Natural killer cell treated with Interleukin-12 subunit alpha and Interleukin-12 subunit beta and Interleukin-15 and Interleukin-18, amount 100 ng/mL, for 72 hours (primary cell): ENCODE data around the gene SNX22. TPM values are rescaled to one million over a fixed set of nuclear protein-coding genes. Genes with fewer than 3 reads are reported as not detected.

Source experiments
- ATAC-seq, 2 donors: fragments of 150-1000 bp; cut with Tn5 transposase in 1 of 2; sonication (Bioruptor Pico), chemical (Tn5 transposase) in 1 of 2; 2 replicates each; pipeline ENCODE4 v1.10.0; 2021
- DNase-seq: peaks from one replicate; pipeline ENCODE4 v3.0.0; 2022; ENCODE audit warnings: low spot score
- H3K27ac Mint-ChIP-seq, 2 donors: 1 replicate in 1 of 2; 2 replicates in 1 of 2; pipeline ENCODE4 v1.8.0; 2022; ENCODE audit warnings: mixed read lengths in 2 of 2, mild to moderate bottlenecking in 1 of 2, moderate library complexity in 1 of 2
- H3K27me3 Mint-ChIP-seq, 2 donors: 1 replicate in 1 of 2; 2 replicates in 1 of 2; pipeline ENCODE4 v1.8.0; 2022; ENCODE audit warnings: mixed read lengths in 2 of 2
- H3K36me3 Mint-ChIP-seq: one replicate; pipeline ENCODE4 v1.8.0; 2022; ENCODE audit warnings: mixed read lengths
- H3K4me1 Mint-ChIP-seq, 2 donors: 1 replicate in 1 of 2; 2 replicates in 1 of 2; pipeline ENCODE4 v1.8.0; 2022; ENCODE audit warnings: low read depth in 2 of 2, mixed read lengths in 2 of 2, mild to moderate bottlenecking in 1 of 2
- H3K4me3 Mint-ChIP-seq: one replicate; pipeline ENCODE4 v1.8.0; 2022; ENCODE audit warnings: mixed read lengths
- H3K9me3 Mint-ChIP-seq: 2 replicates; pipeline ENCODE4 v1.8.0; 2022; ENCODE audit warnings: mixed read lengths
- total RNA-seq, 2 donors: library from RNA; stranded (reverse); gene quantifications; one replicate each; pipeline ENCODE4 v1.2.3, GENCODE V29; 2022

SNX22 gene
- total RNA-seq, 2 donors from 2014 or later, result 0.07 TPM; not detected in 1

GRCh38 chr15:64182859-64183370 lies 31.4 kb downstream of the SNX22 start:
- Mint-ChIP-seq H3K4me3 (no peak overlapping the region), H3K27ac (no peak overlapping the region), H3K4me1 (peaks cover 0 to 6% of the 10 kb centered on the region in 2 donors), H3K36me3 (peaks cover 6% of the 10 kb centered on the region), H3K27me3 (no peaks in the 10 kb centered on the region), H3K9me3 (no peaks in the 10 kb centered on the region)
- DNase-seq (no peak), ATAC-seq (no peak)

- DNase-seq, result no peak
- Mint-ChIP-seq H3K4me1 (peaks cover 4 to 20% of the 10 kb centered on the region in 2 donors), H3K4me3 (no peak overlapping the region), H3K36me3 (no peaks in the 10 kb centered on the region), H3K9me3 (no peaks in the 10 kb centered on the region), H3K27me3 (no peaks in the 10 kb centered on the region), H3K27ac (no peak overlapping the region)
- ATAC-seq, result no peak
These were observed 33.8 kb downstream of the SNX22 start for GRCh38 chr15:64185146-64185911.

DNA sequence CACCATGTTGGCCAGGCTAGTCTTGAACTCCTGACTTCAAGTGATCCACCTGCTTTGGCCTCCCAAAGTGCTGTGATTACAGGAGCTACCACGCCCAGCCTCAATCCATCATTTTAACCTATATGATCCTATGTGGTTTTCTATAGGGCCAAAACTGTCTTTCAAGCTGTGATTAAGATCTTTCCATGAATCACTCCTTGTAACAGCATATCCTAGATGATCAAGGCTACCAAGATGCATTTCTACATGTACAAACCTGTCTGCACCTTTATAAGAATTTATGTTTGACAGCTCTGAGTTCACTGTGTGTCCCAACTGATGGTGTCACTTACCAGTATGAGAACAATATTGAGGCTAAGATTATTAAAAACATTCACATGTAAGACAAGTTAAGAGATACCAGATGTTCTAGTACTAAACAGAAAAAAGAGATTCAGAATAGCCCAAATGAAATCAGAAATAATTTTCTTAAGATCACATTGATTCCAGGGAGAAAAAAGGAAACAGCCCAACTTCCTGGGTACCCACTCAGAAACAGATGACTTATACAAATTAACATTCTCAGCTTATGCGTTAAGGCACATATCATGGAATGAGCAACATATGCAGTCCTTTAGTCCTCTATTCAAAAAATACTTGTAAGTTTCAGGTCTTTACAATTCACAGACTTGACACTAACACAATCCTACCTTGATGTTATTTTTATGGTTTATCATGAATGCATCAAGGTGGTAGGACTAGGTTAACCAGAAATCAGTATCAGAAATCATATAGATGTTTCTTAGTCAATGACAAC lies 36.1 kb downstream of the SNX22 start:
- no peaks in the 10 kb centered on the region for H3K27me3 Mint-ChIP-seq
- no peaks in the 10 kb centered on the region for H3K9me3 Mint-ChIP-seq
- H3K4me1 Mint-ChIP-seq, result peaks cover 4 to 20% of the 10 kb centered on the region in 2 donors
- H3K36me3 Mint-ChIP-seq, result no peaks in the 10 kb centered on the region
- peak overlapping the region; percentile 69 for H3K4me3 Mint-ChIP-seq
- ATAC-seq, result peak in 1 of 2 donors; percentile 15
- no peak for DNase-seq
- H3K27ac Mint-ChIP-seq, result peak overlapping the region; percentile 39 to 78

DNA sequence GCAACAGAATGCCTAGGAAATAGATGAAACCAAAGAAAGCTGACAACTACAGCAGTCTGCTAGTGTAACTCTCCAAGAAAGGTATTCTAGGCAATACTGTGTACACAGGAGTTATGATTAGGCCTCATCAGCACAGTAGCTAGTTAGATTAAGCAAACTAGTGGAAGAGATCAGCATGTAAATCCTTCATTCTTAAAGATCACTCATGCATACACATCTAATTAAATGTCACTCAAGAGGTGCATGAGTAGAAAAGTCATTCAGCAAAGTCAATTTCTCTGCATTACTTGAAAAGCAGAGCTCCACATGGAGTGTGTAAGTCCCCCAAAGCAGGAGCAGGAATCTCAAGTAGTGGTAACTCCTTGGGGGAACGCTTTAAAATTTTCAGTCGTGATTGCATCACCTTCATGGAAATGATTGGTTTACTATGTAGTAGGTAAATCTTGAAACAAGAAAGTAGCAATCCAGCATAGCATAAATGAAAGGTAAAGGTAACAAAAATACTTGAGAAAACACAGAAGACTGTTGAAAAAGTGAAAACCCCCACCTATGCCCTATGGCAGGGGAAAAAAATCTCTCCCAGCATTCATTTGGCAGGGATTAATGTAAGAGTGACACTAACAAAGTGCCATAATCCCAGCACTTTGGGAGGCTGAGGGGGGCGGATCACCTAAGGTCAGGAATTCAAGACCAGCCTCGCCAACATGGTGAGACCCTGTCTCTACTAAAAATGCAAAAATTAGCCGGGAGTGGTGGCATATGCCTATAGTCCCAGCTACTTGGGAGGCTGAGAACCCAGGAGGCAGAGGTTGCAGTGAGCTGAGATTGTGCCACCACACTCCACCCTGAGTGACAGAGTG lies 40.7 kb downstream of the SNX22 start:
- no peaks in the 10 kb centered on the region for H3K27me3 Mint-ChIP-seq
- H3K4me1 Mint-ChIP-seq, result peaks cover 4 to 20% of the 10 kb centered on the region in 2 donors
- no peaks in the 10 kb centered on the region for H3K9me3 Mint-ChIP-seq
- H3K4me3 Mint-ChIP-seq, result no peak overlapping the region
- ATAC-seq, result no peak
- no peak for DNase-seq
- no peaks in the 10 kb centered on the region for H3K36me3 Mint-ChIP-seq
- no peak overlapping the region for H3K27ac Mint-ChIP-seq

DNA sequence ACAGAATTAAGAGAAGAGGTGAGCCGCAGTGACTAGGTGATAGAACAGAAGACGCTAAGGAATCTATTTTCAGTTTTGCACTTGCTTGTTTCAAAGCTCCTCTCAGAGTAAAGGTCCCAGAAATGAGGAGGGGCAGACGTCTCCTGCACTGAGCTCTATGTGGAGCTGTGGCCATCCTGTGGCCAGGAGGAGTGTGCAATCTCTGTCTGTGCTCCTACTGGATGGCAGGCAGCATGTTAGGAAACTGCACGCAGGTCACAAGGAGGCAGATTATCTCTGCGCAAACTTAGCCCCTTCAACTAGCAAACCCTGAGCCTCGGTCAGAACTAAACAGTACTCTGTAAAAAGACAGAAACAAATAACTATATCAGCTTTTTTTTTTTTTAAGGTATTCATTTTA lies 42.4 kb downstream of the SNX22 start:
- Mint-ChIP-seq H3K36me3 (no peaks in the 10 kb centered on the region), H3K27me3 (no peaks in the 10 kb centered on the region), H3K4me1 (peaks cover 0 to 4% of the 10 kb centered on the region in 2 donors), H3K9me3 (no peaks in the 10 kb centered on the region), H3K27ac (no peak overlapping the region), H3K4me3 (no peak overlapping the region)
- DNase-seq (no peak), ATAC-seq (no peak)

DNA sequence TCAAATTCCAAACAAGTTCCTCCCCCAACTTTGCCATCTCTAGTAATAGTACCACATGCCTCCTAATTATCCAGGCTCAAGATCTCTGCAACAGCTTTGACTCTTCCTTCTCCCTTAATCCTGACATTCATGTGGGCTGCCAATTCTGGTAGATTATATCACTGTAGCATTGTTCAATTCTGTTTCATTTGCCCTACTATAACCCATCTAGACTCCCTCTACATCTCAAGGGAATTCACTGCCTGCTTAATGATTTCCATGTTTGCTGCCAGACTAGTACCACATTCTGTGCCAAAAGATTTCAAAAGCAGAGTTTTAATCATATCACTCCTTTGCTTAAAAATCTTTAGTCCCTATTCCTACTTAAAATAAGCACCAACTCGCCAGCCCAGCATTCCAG lies 45.9 kb downstream of the SNX22 start:
- H3K9me3 Mint-ChIP-seq, result no peaks in the 10 kb centered on the region
- H3K4me1 Mint-ChIP-seq, result no peaks in the 10 kb centered on the region
- ATAC-seq, result no peak
- DNase-seq, result no peak
- H3K4me3 Mint-ChIP-seq, result no peak overlapping the region
- peaks cover 5% of the 10 kb centered on the region for H3K36me3 Mint-ChIP-seq
- H3K27ac Mint-ChIP-seq, result no peak overlapping the region
- H3K27me3 Mint-ChIP-seq, result no peaks in the 10 kb centered on the region

DNA sequence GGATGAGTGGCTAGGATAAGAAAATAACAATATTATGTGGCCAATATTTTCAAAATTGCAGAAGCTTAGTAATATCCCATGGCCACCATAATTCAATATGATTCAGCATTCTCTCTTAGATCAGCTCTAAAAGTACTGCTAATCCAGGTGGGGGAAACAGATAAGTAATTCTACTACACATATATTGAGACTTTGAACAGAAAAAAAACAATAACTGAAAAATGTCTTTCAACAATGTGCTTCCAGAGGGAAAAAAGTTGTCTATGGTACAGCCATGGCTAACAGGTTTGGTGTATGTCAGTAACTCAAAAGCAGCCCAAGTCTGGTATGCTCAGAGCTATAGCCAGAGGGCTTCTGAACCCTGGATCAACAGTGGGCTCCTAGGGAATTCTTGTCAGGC lies 53.7 kb downstream of the SNX22 start:
- Mint-ChIP-seq H3K36me3 (peaks cover 12% of the 10 kb centered on the region), H3K9me3 (no peaks in the 10 kb centered on the region), H3K4me1 (peaks cover 0 to 6% of the 10 kb centered on the region in 2 donors)

More for the DNA sequence above, 53.7 kb downstream of the SNX22 start:
- H3K27ac Mint-ChIP-seq, result no peak overlapping the region
- H3K4me3 Mint-ChIP-seq, result no peak overlapping the region
- ATAC-seq (no peak), DNase-seq (no peak)
- H3K27me3 Mint-ChIP-seq, result no peaks in the 10 kb centered on the region

Other genes starting within 250 kb of the SNX22 start
- gene DAPK2, start 105.2 kb upstream of the SNX22 start, total RNA-seq, result 1 to 10 TPM in 1 of 2 donors, under 1 TPM in 1; 0.76 to 8.1 TPM
- 10 to 100 TPM; 55.7 to 65.4 TPM for gene CIAO2A, start 57.9 kb upstream of the SNX22 start, total RNA-seq
- 100 to 1,000 TPM; 119 to 132 TPM for gene SNX1, start 55.7 kb upstream of the SNX22 start, total RNA-seq
- 100 to 1,000 TPM; 490 to 530 TPM for gene PPIB, start 11.3 kb downstream of the SNX22 start, total RNA-seq
- gene CSNK1G1, start 204.4 kb downstream of the SNX22 start, total RNA-seq, result 10 to 100 TPM; 35.4 to 47.5 TPM
- 10 to 100 TPM; 47.7 to 90.0 TPM for gene PCLAF, start 229.7 kb downstream of the SNX22 start, total RNA-seq
- 10 to 100 TPM; 36.6 to 42.9 TPM for gene TRIP4, start 236.1 kb downstream of the SNX22 start, total RNA-seq